Stimulated activated CD4-positive, alpha-beta T cell treated with anti-CD3 and anti-CD28 coated beads, Interleukin-4, amount 100 ng/mL, for 4 hours (primary cell): ENCODE data around the gene SMIM35.

Experiments used
- DNase-seq, 2 experiments: peaks; one replicate each; pipeline ENCODE4 v3.0.0-alpha.2; 2020

The SMIM35 gene

DNA sequence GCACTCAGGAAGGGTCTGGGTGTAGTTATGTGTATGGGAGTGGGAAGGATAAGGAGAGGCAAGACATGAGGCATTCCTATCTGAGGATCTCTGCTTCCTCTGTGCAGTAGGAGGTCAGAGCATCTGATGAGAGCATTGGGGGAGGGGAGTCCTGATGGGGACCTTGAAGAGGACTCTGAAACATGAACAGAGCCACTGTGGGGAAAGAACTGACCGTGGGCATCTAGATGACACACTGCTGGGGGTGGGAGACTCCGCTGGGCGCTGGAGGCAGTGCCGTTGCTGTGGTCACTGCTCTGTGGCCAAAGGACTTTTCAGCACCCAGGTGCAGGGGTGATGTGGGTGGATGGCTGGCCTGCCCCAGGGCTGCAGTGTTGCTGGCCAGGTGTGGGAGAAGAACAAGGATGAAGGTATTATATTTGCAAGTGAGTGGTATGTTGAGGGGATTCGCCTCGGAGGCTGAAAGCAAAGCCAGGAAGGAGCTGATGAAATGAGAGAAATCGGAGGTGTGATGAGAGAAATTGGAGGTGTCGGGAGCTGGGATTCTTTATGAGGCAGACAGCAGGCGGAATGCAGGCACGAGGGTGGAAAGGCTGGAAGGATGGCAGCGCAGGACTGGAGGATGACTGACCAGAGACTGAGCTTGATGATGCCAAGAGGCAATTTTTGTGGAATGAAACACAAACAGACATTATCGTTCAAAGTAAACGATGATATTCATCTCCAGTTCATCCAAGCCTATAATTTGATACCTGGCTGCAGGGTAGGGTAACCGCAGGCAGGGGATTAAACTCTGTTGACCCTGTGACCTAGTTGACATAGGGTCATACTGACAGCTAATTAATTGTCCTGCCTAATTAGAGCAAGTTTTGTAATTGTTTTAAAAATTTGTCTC, 29.3 kb downstream of the SMIM35 start:
- DNase-seq, result no peak

DNA sequence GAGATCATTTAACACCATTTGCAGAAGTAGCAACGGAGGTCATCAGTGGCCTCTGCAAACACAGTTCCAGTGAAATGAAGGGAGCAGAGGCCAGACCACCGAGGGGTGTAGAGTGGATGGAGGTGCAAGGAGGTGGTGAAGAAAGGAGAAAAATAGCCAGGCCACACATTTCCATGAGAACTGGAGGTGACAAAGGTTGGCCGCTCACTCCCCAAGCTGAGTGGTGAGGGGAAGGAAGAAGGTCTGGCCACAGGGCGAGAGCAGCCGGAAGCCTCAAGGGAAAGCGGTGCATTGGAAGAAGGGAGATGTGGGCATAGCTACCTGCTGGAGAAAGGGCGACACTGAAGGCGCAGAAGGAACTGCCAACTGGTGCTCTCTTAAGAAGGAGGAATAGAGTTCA, 30.0 kb downstream of the SMIM35 start:
- no peak for DNase-seq

DNA sequence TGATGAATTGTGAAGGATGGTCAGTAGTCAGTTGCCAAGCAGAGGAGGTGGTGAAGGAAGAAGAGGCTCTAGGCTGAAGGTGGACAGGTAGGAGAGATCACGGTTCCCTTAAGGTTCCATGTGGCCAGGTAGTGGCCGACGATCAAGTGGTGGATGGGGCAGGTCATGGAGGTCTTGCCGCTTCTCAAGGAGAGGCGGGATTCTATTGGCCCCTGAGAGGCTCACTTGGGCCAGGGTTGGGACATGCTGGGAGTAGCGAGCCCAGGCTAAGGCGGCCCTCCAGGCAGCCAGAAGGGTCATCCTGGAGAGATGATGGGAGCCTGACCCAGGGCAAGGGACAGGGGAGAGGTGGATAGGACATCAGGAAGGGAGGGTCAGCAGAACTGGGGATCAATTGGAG, 30.8 kb downstream of the SMIM35 start:
- DNase-seq, result no peak

DNA sequence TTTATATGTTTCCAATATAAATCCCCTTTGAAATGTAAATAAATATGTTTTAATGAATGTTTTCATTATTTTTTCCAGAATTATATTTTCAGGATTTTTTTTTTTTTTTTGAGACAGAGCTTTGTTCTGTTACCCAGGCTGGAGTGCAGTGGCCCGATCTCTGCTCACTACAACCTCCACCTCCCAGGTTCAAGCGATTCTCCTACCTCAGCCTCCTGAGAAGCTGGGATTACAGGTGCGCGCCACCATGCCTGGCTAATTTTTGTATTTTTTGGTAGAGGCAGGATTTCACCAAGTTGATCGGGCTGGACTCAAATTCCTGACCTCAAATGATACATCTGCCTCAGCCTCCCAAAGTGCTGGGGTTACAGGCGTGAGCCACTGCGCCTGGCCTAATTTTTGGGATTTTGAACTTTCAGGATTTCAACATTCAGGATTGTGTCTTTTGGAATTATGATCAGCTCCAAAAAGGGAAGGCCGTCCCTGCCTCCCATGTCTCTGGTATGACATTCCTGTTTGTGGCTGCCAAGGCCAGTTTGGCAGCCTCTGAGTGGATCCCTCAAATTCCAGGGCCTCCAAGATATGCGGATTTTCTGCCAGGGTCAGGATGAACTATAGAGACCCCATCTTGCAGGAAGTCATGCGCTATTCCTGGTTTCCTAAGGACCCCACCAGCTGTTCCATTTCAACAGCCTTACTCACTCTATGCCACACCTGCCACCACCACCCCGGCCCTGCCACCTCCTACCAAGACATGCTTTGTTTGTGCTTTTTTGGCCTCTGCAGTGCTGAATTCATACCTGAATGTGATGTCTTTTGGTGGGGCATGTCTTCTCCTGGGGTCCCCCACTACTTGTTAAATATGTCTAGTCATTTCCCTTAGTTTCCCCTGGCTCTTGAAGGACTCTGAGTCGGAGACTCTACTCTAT, 31.8 kb downstream of the SMIM35 start:
- DNase-seq, result no peak

DNA sequence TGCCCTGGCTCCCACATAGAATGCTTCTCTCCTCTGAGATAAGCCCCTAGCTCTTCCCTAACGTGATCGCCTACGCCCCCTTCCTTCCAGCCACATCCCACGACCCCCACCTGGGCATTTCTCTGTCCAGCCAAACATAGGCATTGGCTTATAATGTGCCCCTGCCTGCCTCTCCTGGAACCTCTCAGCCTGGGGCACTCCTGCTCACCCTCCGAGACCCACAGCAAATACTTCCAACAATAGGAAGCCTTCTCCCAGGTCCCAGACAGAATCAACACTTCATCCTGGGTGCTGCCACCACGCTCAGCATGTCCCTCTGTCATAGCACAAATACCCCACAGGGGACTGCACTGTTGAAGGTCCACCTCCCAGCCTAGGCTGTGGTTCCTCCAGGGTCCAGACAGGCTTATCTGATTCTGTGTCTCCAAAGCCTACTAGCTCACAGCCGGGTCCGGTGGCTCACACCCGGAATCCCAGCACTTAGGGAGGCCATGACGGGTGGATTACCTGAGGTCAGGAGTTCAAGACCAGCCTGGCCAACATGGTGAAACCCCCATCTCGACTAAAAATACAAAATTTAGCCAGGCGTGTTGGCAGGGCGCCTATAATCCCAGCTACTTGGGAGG, 34.1 kb downstream of the SMIM35 start:
- DNase-seq, result no peak

DNA sequence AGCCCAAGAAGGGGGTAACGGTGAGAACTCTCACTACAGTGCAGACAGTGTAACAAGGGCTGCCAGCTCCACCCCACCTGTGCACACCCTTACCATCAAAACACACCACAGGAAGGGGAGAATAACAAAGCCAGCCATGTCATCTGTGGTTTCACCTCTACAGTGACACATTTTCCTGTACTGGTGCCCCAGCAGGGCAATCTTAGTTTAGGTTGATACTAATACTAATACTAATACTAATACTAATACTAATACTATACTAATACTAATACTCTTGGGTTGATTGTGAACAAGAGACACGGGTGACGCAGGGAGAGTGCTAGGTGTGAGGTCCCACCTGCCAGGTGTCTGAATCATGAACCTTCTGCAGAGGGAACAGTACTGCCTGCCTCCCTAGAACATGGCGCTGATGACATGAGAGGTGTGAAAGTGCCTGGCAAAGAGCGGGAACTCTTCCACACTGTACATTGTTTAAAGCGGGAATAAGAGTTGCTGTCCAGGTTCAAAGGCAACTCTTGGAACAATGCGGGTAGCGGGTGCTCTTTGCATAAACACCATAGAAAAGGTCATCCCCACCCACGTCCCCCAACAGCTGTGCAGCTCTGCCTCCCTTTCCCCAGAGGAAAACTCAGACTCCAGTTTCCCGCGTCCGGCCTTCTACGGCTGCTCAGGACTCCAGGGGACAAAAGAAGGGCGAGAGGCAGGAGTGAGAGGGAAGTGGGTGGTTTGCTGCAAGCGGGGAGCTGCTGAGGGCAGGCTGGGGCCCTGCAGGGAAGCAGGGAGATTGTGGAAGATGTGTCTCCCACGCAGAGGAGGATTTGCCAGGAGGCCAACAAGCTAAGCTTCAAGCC, 34.9 kb downstream of the SMIM35 start:
- peak; percentile 26 to 68 for DNase-seq

DNA sequence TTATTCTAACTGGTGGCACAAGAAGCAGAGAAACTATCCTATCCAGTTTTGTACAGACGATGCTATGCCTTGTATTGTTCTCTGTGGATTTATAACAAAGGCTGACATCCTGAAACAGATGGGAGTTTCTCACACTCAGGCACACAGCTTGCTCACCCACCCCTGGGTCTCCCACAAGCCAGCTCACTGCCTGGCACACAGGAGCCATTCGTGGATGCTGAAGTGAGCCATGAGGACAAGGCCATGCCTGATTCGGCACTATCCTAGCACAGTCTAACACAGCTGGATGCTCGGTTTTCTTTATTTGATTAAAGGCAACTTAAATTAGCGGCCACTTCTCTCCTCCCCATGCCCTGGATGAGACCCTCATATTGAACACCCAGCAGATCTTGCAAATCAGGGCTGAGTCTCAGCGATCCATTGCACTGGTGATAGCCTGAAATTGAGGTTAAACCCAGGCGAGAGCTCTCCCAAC, 35.6 kb downstream of the SMIM35 start:
- DNase-seq, result no peak

DNA sequence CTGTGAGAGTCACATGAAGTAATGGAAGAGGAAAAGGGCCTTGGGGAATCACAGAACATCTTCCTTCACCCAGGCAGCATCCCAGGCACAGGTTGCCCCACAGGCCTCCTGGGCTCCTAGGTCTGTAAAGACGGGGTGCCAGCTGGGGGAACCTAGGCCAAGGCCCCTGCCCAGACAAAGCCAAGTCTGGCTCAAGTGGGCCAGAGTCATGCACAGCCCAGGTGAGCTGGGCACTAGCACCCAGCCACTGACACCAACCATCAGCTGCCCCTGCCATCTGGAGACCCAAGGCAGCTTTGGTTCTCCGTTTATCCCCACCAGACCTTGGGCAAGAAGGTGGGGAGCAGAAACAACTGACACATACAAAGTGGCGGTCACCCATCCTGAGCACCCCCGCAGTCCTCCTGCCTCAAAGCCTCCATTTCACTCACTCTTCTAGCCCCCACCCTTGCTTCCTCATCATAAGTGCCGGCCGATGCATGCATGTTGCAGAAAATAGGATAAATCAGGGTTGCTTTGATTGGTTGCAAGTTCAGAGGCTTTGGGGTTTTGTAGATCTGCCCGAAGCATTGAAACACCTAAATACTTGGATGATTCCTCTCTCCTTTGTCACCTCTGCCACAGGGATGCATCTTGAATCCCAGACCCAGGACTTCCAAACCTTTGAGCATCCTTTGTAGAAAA, 36.4 kb downstream of the SMIM35 start:
- DNase-seq, result no peak

DNA sequence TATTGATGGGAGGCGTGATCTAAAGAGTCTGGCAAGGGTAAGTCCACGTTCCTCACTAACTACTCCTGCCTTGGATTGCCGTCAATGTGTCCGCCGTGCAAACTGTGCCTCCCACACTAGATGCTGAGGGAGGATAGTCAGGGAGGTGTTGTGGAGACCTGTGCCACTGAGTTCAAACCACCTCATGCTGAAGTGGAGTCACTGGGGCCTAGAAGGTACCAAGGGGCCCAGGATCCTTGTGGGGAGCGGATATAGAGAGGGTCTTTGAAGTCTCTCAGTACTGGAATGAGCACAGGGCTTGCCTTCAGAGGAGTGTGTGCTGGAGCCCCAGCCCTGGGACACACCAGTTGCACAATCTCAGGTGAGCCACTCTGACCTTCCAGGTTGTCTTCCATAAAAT, 37.0 kb downstream of the SMIM35 start:
- DNase-seq, result no peak

DNA sequence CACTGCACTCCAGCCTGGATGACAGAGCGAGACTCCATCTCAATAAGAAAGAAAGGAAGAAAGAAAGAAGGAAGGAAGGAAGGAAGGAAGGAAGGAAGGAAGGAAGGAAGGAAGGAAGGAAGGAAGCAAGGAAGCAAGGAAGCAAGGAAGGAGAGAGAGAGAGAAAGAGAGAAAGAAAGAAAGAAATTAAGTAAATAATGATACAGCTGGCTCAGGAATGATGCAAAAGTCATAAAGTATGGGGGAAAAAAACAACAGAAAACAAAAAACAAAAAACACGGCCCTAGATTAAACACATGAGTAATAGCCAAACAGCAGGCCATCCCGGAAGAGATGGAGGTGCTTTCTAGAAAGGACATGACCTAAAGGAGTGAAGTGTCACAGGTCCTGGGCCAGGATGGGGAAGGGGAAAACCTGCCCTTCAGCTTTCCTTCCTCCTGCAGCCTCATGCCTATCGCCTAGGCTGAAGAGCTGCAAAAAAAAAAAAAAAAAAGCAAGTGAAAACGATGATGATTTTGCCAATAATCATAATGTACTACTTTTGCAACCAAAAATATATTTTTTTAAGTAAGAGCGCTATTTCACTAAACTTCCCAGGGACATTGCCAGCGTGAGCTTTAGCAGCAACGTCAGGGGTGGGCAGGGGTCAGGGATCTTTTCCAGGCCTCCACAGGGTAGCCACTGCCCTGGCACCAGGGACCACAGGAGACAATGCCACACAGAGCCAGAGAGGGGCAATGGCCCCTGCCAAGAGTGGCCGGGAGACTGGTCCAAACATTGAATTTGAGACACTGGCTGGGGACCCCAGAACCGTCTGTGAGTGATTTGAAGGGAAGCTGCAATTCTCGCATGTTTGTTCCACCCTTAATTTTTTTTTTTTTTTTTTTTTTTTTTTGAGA, 38.0 kb downstream of the SMIM35 start:
- DNase-seq, result no peak

DNA sequence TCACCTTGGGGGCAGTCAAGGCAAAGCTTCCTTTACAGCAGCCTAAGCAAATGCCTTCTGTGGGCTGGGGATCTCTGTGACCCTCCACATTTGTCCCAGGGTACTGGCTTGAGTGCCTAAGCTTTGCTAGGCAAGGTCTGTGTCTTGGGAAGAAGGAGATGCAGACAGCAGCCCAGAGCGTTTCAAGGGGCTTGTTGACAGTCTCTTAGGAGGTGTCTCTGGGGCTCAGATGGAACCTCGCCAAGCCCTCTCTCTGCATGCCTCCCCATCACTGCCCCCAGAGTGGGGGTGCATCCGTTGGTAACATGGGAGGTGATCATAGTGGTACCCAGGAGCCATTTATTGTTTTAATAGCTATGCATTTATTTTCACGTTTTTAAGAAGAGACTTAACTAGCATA, 39.0 kb downstream of the SMIM35 start:
- no peak for DNase-seq

DNA sequence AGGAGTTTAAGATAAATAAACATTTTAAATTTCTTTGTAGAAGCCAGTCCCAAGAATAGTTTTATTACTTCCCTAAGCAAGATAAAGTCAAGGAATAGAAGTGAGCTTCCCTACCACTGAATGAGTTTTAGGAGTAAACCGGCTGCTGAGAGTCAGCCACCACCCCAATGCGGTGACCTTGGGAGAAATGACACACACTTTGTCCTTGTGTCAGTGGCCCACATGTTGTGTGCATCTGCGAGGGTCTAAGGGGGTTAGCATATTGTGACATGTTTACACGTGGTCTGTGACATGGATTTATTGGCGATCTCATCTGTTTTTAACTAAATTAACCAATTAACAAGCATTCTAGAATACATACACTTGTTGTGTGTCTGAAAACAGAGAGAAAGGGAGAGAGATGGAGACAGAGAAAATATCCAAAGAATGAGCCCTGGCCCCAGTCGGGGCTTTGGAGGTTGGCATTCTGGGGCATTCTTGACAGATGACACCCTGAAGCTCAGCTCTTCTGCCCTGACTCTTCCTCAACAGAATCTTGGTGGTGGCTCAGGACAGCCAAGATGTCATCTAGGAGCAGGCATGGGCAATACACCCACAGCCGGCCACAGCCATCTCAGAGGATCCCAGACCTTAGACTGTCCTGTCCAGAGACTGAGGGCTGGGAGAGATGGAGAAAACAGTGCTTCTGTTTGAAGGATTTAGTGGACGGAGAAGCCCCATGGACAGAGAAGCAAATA, 39.6 kb downstream of the SMIM35 start:
- DNase-seq, result no peak

DNA sequence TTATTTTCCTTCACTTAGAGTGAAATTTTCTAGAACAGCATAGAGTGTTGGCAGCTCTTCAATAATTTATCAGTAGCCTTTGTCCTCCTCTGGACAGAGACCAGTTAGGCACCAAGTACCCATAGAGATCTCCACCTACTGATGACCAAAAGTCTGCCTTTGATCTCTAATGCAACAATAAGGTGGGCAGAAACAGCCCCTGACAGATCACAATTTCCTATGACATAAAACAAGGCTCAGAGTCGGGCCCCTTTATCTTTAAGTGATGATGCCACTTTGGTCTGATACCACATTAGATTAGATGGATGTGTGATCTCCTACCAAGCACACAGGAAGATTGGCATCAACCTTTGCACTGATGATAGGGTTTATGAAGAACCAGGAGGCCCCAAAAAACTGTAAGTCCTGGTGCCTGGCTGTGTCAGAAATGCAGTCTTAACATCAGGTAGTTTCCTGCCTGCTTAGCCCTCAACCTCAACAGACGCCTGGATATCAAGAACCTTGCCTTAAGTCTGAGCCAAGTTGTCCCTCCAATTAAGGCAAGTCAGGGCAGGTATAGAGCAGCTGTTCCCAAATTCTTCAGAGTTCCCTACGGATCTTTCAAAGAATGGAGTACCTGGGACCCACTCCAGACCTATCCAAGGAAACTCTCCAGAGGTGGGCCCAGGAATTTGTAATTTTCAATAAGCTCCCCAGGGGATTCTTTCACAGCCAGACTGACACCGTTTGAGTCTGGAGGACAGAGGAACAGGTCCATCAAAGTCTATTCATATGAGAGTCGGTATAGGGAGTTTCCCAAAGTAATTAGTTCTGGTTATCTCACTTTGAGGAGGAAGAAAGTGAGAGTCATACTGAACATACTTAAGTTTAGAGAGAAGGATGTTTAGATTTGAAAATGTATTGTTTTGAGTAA, 40.5 kb downstream of the SMIM35 start:
- DNase-seq, result peak in 1 of 2 experiments; percentile 30

DNA sequence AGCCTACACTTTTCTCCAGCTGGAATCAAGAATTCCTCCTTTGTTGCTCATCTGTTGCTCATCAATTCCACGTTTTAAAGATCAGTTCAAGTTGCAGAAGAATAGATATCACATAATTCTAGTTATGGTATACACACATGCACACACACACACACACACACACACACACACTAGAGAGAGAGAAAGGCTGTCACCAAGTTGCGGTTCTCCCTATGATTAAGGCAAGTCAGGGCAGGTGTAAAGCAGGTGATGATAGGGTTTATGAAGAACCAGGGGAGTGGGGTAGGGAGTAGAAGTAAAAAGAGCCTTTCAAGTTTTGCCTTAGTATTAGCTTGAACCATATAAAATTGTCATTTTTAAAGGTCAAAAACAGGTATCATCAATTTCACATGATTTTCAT, 41.6 kb downstream of the SMIM35 start:
- DNase-seq, result no peak

DNA sequence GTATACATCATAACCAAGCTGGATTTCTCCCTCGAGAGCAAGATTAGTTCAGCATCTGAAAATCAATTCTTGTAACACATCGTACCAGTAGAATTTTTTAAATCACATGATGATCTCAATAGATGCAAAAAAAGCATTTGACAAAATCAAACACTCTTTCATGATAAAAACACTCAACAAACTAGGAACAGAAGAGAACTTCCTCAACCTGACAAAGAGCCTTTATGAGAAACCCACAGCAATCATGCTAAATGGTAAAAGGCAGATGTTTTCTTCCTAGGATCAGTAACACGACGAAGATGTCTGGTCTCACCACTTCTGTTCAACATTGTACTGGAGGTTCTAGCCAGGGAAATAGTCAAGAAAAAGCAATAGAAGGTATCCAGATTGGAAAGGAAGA, 44.0 kb downstream of the SMIM35 start:
- no peak for DNase-seq

DNA sequence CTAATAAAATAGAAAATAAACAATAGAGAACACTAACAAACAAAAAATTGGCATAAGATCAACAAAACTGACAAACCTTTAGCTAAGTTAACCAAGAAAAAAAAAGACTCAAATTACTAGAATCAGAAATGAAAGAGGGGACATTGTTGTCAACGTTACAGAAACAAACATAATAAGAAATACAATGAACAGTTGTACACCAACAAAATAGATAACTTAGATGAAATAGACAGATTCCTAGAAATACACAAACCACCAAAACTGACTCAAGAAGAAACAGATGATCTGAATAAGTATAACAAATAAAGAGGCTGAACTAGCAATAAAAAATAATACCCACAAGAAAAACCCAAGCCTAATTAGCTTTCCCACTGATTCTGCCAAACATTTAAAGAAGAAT, 44.6 kb downstream of the SMIM35 start:
- DNase-seq, result no peak

DNA sequence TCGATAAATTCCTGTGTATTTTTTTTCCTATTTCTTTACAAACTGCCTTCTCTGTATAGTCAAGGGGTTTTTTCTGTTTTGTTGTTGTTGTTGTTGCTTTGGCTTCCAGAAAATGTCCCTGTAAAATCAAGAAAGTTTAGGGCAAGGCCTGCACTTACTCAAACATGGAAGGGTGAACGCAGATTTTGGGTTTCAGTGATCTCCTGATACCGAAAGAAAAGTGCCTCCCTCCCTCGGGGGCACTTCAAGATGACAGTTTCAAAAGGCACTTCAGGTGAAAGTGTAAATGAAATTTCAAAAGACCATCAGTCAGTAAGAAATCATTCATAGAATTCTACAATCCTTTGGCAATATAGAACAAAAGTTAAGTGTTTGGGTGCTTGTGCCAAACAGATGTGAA, 53.3 kb downstream of the SMIM35 start:
- no peak for DNase-seq

DNA sequence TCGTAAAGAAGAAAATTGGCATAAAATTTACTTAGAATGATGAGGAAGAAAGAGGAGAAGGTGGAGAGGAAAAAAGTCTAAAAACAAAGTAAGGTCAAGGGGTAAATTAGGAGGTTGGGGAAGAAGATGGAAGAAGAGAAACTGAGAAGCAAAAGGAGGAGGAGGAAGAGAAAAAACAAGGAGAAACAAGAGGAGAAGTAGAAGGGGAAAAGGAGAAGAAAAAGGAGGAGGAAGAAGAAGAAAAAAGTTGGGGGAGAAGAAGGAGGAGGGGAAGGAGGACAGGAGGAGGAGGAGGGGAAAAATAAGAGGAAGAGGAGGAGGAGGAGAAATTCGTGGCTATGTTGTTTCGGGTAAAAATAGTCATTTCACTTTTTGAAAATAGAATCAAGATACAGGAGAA, 58.1 kb downstream of the SMIM35 start:
- no peak for DNase-seq

DNA sequence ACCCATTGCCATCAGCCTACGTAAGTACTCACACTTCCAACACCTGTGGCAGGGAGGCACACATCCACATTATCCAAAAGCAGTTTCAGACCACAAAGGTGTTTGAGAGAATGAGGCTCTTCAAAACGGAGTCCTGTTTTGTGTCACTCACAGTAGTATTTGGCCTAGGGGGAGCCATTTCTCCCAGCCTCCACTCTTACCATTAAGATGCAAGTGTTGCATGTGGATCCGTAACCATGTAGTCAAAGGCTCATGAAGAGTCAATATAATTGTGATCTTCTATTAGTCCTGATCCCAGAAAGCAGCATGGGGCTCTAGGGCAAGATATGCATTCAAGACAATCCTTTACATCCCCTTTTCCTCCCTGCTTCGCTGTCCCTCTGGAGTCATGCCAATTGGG, 59.1 kb downstream of the SMIM35 start:
- DNase-seq, result no peak
